SH-SY5Y (cell line): Measurements from ENCODE around the gene DNAAF9.

Experiments used
- GATA2 ChIP-seq: IDR thresholded peaks from 2 replicates; pipeline ENCODE4 v1.6.1; 2011; ENCODE audit warnings: mild to moderate bottlenecking, low read depth, low read length
- GATA3 ChIP-seq: IDR thresholded peaks from 2 replicates; pipeline ENCODE4 v1.6.1; 2011; ENCODE audit warnings: low read depth, mild to moderate bottlenecking, low read length, moderate library complexity

DNA sequence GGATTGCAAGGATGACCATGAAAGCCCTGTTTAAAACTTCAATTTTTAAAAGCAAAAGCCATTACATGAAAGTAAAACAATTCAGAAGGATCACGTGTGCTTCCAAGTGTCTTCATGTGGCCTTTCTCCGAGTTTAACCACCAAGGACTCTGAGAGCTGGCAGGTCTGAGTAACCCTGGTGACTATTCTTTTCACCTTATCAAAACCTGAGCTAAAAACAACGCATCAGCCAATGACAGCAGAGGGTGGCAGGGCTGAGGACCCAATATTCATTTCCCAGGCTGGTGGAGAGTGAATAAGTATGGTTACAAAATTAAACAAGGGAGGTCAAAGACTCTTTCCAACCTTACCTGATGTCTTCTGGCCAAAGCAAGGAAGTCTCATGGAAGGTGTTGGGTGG lies 46.7 kb downstream of the DNAAF9 start:
- TF ChIP-seq GATA2 (no peak), GATA3 (no peak)
